ENCODE data around the gene NFS1. TPM values are rescaled to one million over a fixed set of nuclear protein-coding genes. Genes with fewer than 3 reads are reported as not detected.

NFS1 gene
- total and polyA plus RNA-seq, 2 of the 8 experiments (the other 6 are each of a cell fraction or from before 2014, with no cell fraction given), result 26.1 to 38.8 TPM

DNA sequence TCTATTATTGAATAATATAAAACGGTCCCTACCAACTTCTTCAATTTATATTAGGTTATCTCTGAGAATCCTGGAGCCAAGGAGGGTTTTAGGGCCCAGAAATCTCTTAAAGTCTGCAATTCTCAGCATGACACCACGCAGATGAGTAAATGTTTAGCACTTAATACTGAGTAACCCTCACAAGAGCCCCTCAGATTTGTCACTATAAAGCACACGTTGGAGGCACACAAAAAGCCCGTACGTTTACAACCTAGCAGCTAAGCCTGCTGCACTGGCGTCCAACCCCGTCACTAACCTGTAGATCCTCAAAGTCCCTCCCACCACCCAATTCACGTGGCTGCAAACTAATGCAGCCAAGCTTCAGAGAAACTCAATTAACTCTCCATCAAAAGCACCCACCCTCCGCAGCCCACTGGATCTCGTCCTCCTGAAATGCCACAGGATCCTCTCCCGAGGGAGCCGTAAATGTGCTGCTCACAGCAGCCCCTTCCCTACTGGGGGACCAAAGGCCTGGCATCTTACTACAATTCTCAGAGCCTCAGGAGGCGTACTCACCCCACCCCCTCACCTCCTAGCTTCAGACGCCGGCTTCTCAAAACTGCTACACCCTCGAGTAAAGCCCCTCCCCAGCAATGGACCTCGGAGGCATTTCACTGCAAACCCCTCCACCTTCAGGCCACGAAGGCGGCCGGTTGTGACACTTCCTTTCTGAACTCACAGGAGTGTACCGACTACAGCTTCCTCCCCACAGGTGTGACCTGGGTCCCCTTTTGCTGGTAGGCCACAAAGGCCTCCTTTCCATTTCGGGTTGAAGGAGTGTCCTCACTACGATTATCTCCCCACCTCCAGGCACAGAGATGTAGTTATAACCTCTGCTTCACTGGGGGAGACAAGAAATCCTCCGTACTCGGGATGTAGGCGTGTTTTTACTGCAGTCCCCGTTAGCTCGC, 35.4 kb downstream of the NFS1 start (continued):
- TF ChIP-seq ATF3 (IDR thresholded peaks at IDR 0.05; ENCODE audit: insufficient read depth, low read depth, low read length) (no peak), SP1 (IDR thresholded peaks at IDR 0.05; ENCODE audit: low read depth, low read length) (no peak), CEBPB (IDR thresholded peaks at IDR 0.05; ENCODE audit: low read depth, low read length) (no peak), ZNF274 (IDR thresholded peaks at IDR 0.05; ENCODE audit: borderline replicate concordance, extremely low read depth, low read length) (no peak), TAF7 (optimal IDR thresholded peaks at IDR 0.05; ENCODE audit: borderline replicate concordance, low read depth, low read length) (peak; percentile 19), KDM4A (IDR thresholded peaks at IDR 0.05; ENCODE audit: low read depth, low read length, severe bottlenecking) (no peak), POLR2AphosphoS5 (IDR thresholded peaks at IDR 0.05; ENCODE audit: low read depth, low read length) (peak; percentile 71; the same call in 1 of the 2 replicates), PHF8 (conservative IDR thresholded peaks at IDR 0.05; ENCODE audit: low read depth, low read length) (no peak), RFX5 (IDR thresholded peaks at IDR 0.05; ENCODE audit: borderline replicate concordance, low read depth, low read length) (no peak), SRF (IDR thresholded peaks at IDR 0.05; ENCODE audit: low read depth, low read length) (no peak), EZH2 (IDR thresholded peaks at IDR 0.05; ENCODE audit: low read depth, low read length, severe bottlenecking) (no peak), ATF2 (IDR thresholded peaks at IDR 0.05; ENCODE audit: low read length) (no peak), TBP (IDR thresholded peaks at IDR 0.05; ENCODE audit: low read depth, low read length) (peak; percentile 58), SIRT6 (IDR thresholded peaks at IDR 0.05; ENCODE audit: low read length) (no peak), SP4 (IDR thresholded peaks at IDR 0.05; ENCODE audit: low read length) (no peak), TAF1 (IDR thresholded peaks at IDR 0.05; ENCODE audit: low read depth, low read length) (peak; percentile 75), SIN3A (conservative IDR thresholded peaks at IDR 0.05 in 1 of 2, IDR thresholded peaks at IDR 0.05 in 1 of 2; ENCODE audit: low read depth in 1 of 2, low read length in 2 of 2) (peak in 1 of 2 experiments; percentile 76; a peak in 2 of 4 replicates), KDM5A (IDR thresholded peaks at IDR 0.05; ENCODE audit: low read length) (no peak), NANOG (IDR thresholded peaks at IDR 0.05; ENCODE audit: insufficient read depth, low read depth, low read length, poor library complexity, severe bottlenecking) (no peak)
